ENCODE measurements around the gene PUSL1. TPM values are rescaled to one million over a fixed set of nuclear protein-coding genes. Genes with fewer than 3 reads are reported as not detected.

PUSL1 gene
- total RNA-seq, 1 experiment from 2014 or later = 31.3 TPM

DNA sequence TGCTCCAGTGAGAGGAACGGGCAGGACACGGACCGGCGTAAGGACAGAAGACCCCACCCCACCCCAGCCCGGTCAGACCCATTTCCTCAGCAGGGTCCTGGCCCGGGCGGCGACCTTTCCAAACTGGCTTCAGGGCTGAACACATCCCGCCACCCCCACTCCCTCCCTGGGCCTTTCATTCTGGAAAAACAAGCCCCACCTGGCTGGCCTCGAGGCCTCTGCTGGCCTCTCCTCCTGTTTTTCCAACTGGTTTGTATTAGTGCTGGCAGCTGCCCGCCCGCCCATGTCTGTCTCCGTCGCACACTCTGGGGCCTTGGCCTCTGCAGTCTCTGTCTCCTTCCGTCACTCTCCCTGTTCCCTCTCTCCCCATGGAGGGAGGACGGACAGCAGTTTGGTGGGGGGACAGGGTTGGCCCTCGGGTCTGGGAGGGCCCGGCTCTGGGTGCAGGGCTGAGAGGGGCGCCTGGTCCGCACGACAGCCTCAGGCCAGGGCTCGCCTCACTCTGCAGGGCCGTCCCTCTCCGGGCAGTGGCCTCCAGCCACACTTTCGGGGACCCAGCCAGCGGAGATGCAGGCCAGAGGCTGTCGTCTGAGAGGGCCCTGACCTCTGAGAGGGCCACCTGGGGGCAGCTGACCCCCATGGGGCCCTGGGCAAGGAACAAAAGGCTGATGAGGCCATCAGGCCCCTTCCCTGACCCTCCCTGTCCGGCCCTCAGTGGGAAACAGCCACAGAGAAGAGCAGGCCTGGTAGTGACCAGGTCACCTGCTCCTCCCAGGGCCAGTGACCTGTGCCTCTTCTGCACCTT lies 51.5 kb downstream of the PUSL1 start:
- Histone ChIP-seq H3K4me1 (ENCODE audit: insufficient read depth, low read length, poor library complexity, severe bottlenecking) (no peaks in the 10 kb centered on the region), H3K36me3 (ENCODE audit: insufficient read depth, low read length, poor library complexity, severe bottlenecking) (no peaks in the 10 kb centered on the region), H3K4me3 (ENCODE audit: low read depth, low read length, poor library complexity, severe bottlenecking) (no peak overlapping the region), H3K27me3 (replicated peaks; ENCODE audit: insufficient read depth, low read depth, low read length, poor library complexity) (no peaks in the 10 kb centered on the region), H3K9me3 (ENCODE audit: low read depth, low read length, poor library complexity, severe bottlenecking) (no peaks in the 10 kb centered on the region), H3K27ac (ENCODE audit: low read depth, low read length, poor library complexity, severe bottlenecking) (no peak overlapping the region)
- DNase-seq (ENCODE audit: low spot score) = no peak
- BruUV-seq (replicated peaks) = no TSS peak
- ChIA-PET CTCF (no interaction called here), POLR2A (ENCODE audit: low non-redundant PET) (no interaction called here)
- TF ChIP-seq EZH2 (IDR thresholded peaks at IDR 0.05; ENCODE audit: borderline replicate concordance, low read depth, low read length, poor library complexity, severe bottlenecking) = no peak
- TF ChIP-seq, protein P1, sequence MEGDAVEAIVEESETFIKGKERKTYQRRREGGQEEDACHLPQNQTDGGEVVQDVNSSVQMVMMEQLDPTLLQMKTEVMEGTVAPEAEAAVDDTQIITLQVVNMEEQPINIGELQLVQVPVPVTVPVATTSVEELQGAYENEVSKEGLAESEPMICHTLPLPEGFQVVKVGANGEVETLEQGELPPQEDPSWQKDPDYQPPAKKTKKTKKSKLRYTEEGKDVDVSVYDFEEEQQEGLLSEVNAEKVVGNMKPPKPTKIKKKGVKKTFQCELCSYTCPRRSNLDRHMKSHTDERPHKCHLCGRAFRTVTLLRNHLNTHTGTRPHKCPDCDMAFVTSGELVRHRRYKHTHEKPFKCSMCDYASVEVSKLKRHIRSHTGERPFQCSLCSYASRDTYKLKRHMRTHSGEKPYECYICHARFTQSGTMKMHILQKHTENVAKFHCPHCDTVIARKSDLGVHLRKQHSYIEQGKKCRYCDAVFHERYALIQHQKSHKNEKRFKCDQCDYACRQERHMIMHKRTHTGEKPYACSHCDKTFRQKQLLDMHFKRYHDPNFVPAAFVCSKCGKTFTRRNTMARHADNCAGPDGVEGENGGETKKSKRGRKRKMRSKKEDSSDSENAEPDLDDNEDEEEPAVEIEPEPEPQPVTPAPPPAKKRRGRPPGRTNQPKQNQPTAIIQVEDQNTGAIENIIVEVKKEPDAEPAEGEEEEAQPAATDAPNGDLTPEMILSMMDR (conservative IDR thresholded peaks at IDR 0.05; ENCODE audit: low read depth, low read length) = no peak
- intact Hi-C loops (cut with micrococcal nuclease; ENCODE audit: unreplicated experiment) = no loop called here

DNA sequence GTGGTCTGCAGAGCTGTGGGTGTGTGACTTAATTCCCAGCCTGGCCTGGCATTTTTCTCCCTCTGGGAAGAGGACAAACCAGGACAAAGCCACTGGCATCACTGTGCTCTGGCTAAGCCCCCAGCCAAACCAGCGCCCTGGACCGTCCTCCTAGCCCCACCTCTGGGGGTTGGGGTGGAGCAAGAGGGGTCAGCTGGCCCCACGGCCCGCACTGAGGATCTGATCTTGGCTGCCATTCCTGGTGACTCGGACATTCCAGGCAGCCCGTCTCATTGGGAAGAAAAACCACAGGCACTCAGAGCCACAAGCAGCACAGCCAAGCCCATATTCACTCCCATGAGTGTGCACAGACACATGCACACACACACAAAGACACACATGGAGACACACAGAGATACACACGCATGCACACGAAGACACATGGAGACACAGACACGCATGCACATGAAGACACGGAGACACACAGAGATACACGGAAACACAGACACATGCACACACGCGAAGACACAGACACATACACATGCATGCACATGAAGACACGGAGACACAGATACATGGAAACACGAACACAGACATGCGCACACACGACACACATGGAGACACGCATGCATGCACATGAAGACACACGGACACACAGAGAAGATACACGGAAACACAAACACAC lies 52.2 kb downstream of the PUSL1 start:
- TF ChIP-seq, protein P1 (conservative IDR thresholded peaks at IDR 0.05; ENCODE audit: low read depth, low read length) = no peak
- no peak for TF ChIP-seq EZH2 (IDR thresholded peaks at IDR 0.05; ENCODE audit: borderline replicate concordance, low read depth, low read length, poor library complexity, severe bottlenecking)
- ChIA-PET CTCF (no interaction called here), POLR2A (ENCODE audit: low non-redundant PET) (no interaction called here)
- intact Hi-C loops (cut with micrococcal nuclease; ENCODE audit: unreplicated experiment) = no loop called here
- Histone ChIP-seq H3K27ac (ENCODE audit: low read depth, low read length, poor library complexity, severe bottlenecking) (no peak overlapping the region), H3K27me3 (replicated peaks; ENCODE audit: insufficient read depth, low read depth, low read length, poor library complexity) (no peaks in the 10 kb centered on the region), H3K4me1 (ENCODE audit: insufficient read depth, low read length, poor library complexity, severe bottlenecking) (no peaks in the 10 kb centered on the region), H3K4me3 (ENCODE audit: low read depth, low read length, poor library complexity, severe bottlenecking) (no peak overlapping the region), H3K36me3 (ENCODE audit: insufficient read depth, low read length, poor library complexity, severe bottlenecking) (no peaks in the 10 kb centered on the region), H3K9me3 (ENCODE audit: low read depth, low read length, poor library complexity, severe bottlenecking) (no peaks in the 10 kb centered on the region)
- no peak for DNase-seq (ENCODE audit: low spot score)
- BruUV-seq (replicated peaks) = no TSS peak

Small RNA genes lying within 50 kb of the gene (microRNA-seq; reads per million reads assigned to microRNA genes)
- not detected for gene MIR6726
- 3.0 reads per million, percentile 6 among the genes with 10 or more reads in this experiment for gene MIR6727
- gene MIR6808 = 1.3 reads per million

Other genes with a start within 250 kb of the PUSL1 start
- not detected in 2 replicates for gene RNF223, start 234.3 kb upstream of the PUSL1 start, total RNA-seq (2021)
- gene C1orf159, start 192.5 kb upstream of the PUSL1 start, total RNA-seq (2021) = 26.8 and 28.4 TPM in 2 replicates
- not detected in 2 replicates for gene TTLL10, start 134.7 kb upstream of the PUSL1 start, total RNA-seq (2021)
- gene TNFRSF18, start 102.0 kb upstream of the PUSL1 start, total RNA-seq (2021) = 0.77 and 1.1 TPM in 2 replicates
- 0.80 and 1.5 TPM in 2 replicates for gene TNFRSF4, start 94.4 kb upstream of the PUSL1 start, total RNA-seq (2021)
- 121 and 133 TPM in 2 replicates for gene SDF4, start 76.6 kb upstream of the PUSL1 start, total RNA-seq (2021)
- 41.3 and 41.8 TPM in 2 replicates for gene B3GALT6, start 76.4 kb upstream of the PUSL1 start, total RNA-seq (2021)
- 2.9 and 4.4 TPM in 2 replicates for gene C1QTNF12, start 61.9 kb upstream of the PUSL1 start, total RNA-seq (2021)
- gene UBE2J2, start 34.7 kb upstream of the PUSL1 start, total RNA-seq (2021) = 86.4 and 92.8 TPM in 2 replicates
- gene SCNN1D, start 28.2 kb upstream of the PUSL1 start, total RNA-seq (2021) = 4.5 and 13.0 TPM in 2 replicates
- gene ACAP3, start 667 bp upstream of the PUSL1 start, total RNA-seq (2021) = 67.6 and 71.9 TPM in 2 replicates
- gene INTS11, start 16.1 kb downstream of the PUSL1 start, total RNA-seq (2021) = 156 and 182 TPM in 2 replicates
- gene CPTP, start 16.2 kb downstream of the PUSL1 start, total RNA-seq (2021) = 17.0 and 20.8 TPM in 2 replicates
- 0.21 and 0.39 TPM in 2 replicates for gene TAS1R3, start 22.7 kb downstream of the PUSL1 start, total RNA-seq (2021)
- gene DVL1, start 40.8 kb downstream of the PUSL1 start, total RNA-seq (2021) = 48.0 and 58.1 TPM in 2 replicates
- gene MXRA8, start 50.0 kb downstream of the PUSL1 start, total RNA-seq (2021) = 0.55 and 0.73 TPM in 2 replicates
- 172 and 176 TPM in 2 replicates for gene AURKAIP1, start 66.6 kb downstream of the PUSL1 start, total RNA-seq (2021)
- gene CCNL2, start 90.7 kb downstream of the PUSL1 start, total RNA-seq (2021) = 206 and 213 TPM in 2 replicates
- 137 and 151 TPM in 2 replicates for gene MRPL20, start 98.7 kb downstream of the PUSL1 start, total RNA-seq (2021)
- gene ANKRD65, start 112.7 kb downstream of the PUSL1 start, total RNA-seq (2021) = not detected in 2 replicates
- gene VWA1, start 127.1 kb downstream of the PUSL1 start, total RNA-seq (2021) = 0.92 and 2.7 TPM in 2 replicates
- 0.22 and 0.39 TPM in 2 replicates for gene ATAD3C, start 141.1 kb downstream of the PUSL1 start, total RNA-seq (2021)
- gene ATAD3B, start 163.2 kb downstream of the PUSL1 start, total RNA-seq (2021) = 46.1 and 68.9 TPM in 2 replicates
- 83.1 and 92.7 TPM in 2 replicates for gene ATAD3A, start 203.6 kb downstream of the PUSL1 start, total RNA-seq (2021)
- 6.8 and 9.1 TPM in 2 replicates for gene TMEM240, start 232.0 kb downstream of the PUSL1 start, total RNA-seq (2021)